ENCODE data around the gene ARHGEF17. TPM values are rescaled to one million over a fixed set of nuclear protein-coding genes. Genes with fewer than 3 reads are reported as not detected.
A peak's percentile ranks its signal among the peaks of the same experiment; 100 is the strongest.

The ARHGEF17 gene
- total RNA-seq, 6 experiments from 2014 or later = 4.6 to 7.3 (median 5.4) TPM

DNA sequence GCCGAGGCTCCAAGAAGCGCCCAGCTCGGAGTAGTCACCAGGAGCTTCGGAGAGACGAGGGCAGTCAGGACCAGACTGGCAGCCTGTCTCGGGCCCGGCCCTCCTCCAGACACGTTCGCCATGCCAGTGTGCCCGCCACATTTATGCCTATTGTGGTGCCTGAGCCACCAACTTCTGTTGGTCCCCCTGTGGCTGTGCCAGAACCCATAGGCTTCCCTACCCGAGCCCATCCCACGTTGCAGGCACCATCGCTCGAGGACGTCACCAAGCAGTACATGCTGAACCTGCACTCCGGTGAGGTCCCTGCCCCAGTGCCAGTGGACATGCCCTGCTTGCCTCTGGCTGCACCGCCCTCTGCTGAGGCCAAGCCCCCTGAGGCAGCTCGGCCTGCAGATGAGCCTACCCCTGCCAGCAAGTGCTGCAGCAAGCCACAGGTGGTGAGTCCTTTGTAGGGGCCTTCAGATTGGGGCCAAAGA is 3.4 kb downstream of the ARHGEF17 start:
- Histone ChIP-seq H3K4me1 (peaks cover 0 to 9% (median 3%) of the 10 kb centered on the region in 4 donors), H3K27ac (no peak overlapping the region), H3K36me3 (no peaks in the 10 kb centered on the region), H3K4me3 (peak overlapping the region in 2 of 3 donors; percentile 13 to 15), H3K27me3 (no peaks in the 10 kb centered on the region), H3K9me3 (no peaks in the 10 kb centered on the region)
- no CpG with 5 or more reads among the region's 18 CpGs for WGBS (ENCODE audit: insufficient coverage, low coverage, low lambda C conversion rate, missing lambda C conversion rate)
- TF ChIP-seq, protein P1, sequence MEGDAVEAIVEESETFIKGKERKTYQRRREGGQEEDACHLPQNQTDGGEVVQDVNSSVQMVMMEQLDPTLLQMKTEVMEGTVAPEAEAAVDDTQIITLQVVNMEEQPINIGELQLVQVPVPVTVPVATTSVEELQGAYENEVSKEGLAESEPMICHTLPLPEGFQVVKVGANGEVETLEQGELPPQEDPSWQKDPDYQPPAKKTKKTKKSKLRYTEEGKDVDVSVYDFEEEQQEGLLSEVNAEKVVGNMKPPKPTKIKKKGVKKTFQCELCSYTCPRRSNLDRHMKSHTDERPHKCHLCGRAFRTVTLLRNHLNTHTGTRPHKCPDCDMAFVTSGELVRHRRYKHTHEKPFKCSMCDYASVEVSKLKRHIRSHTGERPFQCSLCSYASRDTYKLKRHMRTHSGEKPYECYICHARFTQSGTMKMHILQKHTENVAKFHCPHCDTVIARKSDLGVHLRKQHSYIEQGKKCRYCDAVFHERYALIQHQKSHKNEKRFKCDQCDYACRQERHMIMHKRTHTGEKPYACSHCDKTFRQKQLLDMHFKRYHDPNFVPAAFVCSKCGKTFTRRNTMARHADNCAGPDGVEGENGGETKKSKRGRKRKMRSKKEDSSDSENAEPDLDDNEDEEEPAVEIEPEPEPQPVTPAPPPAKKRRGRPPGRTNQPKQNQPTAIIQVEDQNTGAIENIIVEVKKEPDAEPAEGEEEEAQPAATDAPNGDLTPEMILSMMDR (IDR thresholded peaks at IDR 0.05) = no peak
- no peak for TF ChIP-seq POLR2A (IDR thresholded peaks at IDR 0.05)
- ATAC-seq = no peak
- DNase-seq = no peak
- intact Hi-C loops (cut with DNase I) = no loop called here

DNA sequence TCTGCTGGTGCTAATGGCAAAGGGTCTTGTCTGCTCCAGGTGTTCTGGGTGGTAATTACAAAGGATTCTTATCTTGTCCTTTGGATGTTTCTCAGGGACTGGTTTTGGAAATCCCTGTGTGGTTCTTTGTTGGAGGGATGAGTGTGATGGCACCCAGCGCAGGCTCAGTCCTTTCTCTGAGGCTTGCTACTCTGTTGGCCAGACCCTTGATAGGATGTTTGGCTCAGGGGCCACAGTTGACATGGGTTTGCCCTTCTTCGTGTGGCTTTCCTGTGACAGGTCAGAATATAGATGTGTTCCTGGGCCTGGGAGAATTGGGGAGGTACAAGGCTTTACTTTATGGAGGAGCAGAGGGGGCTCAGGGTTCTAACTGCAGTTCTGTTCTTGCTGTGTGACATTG is 4.0 kb downstream of the ARHGEF17 start:
- peaks cover 0 to 11% (median under 1%) of the 10 kb centered on the region in 4 donors for H3K4me1 ChIP-seq
- TF ChIP-seq POLR2A (IDR thresholded peaks at IDR 0.05) = no peak
- TF ChIP-seq, protein P1 (IDR thresholded peaks at IDR 0.05) = no peak
- peak overlapping the region in 2 of 3 donors; percentile 13 to 15 for H3K4me3 ChIP-seq
- no peak overlapping the region for H3K27ac ChIP-seq
- intact Hi-C loops (cut with DNase I) = no loop called here
- DNase-seq = no peak
- WGBS (ENCODE audit: insufficient coverage, low coverage, low lambda C conversion rate, missing lambda C conversion rate) = 67% methylated on average over 1 of the region's 2 CpGs
- H3K9me3 ChIP-seq = no peaks in the 10 kb centered on the region
- ATAC-seq = no peak
- H3K36me3 ChIP-seq = no peaks in the 10 kb centered on the region
- no peaks in the 10 kb centered on the region for H3K27me3 ChIP-seq

DNA sequence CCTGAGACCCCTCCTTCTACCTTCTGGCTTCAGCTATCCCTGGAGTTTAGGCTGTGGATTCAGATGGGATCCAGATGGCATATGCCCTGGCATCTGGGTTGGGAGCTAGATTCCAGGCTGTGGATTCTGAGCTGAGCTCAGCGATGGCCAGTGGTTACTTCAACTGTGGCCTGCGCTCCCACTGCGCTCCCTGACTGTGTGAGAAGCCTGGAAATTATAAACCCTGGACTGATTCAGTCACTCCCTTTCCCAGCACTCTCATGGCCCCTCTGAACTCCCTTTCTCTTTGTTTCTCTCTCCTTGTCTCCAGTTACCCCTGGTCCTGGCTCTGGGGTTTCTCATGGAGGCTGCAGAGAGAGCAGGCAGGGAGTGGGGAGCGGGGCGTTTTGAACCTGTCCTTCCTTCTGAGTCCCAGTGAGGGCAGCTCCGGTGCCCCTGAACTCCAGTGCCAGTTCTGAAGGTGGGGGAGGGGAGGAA is 4.8 kb downstream of the ARHGEF17 start:
- DNase-seq (no peak), ATAC-seq (no peak)
- Histone ChIP-seq H3K36me3 (no peaks in the 10 kb centered on the region), H3K27ac (peak overlapping the region in 1 of 3 donors; percentile 54), H3K27me3 (no peaks in the 10 kb centered on the region), H3K9me3 (no peaks in the 10 kb centered on the region), H3K4me1 (peaks cover 0 to 17% (median 0%) of the 10 kb centered on the region in 4 donors), H3K4me3 (peak overlapping the region in 1 of 3 donors; percentile 15)
- TF ChIP-seq POLR2A (IDR thresholded peaks at IDR 0.05) = no peak
- WGBS (ENCODE audit: insufficient coverage, low coverage, low lambda C conversion rate, missing lambda C conversion rate) = 56% methylated on average over 2 of the region's 6 CpGs
- intact Hi-C loops (cut with DNase I) = no loop called here

DNA sequence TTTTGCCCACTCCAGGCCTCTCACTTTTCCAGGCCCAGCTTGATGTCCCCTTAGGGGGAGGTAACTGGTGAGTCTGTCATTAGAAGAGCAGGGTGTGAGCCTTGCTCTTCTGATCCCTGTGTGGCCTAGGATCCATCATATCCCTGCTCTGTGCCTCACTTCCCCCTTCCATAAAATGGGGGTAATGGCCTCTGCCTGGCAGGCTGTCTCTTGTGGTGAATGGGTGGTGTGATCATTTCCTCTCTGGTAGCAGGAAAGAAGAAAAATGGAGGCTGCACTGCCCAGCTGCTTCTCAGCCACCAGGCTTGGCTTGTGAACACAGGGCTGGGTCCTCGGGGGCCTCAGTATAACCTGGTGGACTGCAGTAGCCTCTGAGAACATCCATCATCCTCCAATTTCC is 5.6 kb downstream of the ARHGEF17 start:
- no peak overlapping the region for H3K4me3 ChIP-seq
- ATAC-seq (no peak), DNase-seq (no peak)
- TF ChIP-seq, protein P1 (IDR thresholded peaks at IDR 0.05) = no peak
- no peak for TF ChIP-seq POLR2A (IDR thresholded peaks at IDR 0.05)
- no peaks in the 10 kb centered on the region for H3K27me3 ChIP-seq
- peaks cover 0 to 11% (median 0%) of the 10 kb centered on the region in 4 donors for H3K4me1 ChIP-seq
- no peaks in the 10 kb centered on the region for H3K9me3 ChIP-seq
- intact Hi-C loops (cut with DNase I) = no loop called here
- 29% methylated on average over 1 of the region's 1 CpG for WGBS (ENCODE audit: insufficient coverage, low coverage, low lambda C conversion rate, missing lambda C conversion rate)
- no peaks in the 10 kb centered on the region for H3K36me3 ChIP-seq
- H3K27ac ChIP-seq = peak overlapping the region in 1 of 3 donors; percentile 54

DNA sequence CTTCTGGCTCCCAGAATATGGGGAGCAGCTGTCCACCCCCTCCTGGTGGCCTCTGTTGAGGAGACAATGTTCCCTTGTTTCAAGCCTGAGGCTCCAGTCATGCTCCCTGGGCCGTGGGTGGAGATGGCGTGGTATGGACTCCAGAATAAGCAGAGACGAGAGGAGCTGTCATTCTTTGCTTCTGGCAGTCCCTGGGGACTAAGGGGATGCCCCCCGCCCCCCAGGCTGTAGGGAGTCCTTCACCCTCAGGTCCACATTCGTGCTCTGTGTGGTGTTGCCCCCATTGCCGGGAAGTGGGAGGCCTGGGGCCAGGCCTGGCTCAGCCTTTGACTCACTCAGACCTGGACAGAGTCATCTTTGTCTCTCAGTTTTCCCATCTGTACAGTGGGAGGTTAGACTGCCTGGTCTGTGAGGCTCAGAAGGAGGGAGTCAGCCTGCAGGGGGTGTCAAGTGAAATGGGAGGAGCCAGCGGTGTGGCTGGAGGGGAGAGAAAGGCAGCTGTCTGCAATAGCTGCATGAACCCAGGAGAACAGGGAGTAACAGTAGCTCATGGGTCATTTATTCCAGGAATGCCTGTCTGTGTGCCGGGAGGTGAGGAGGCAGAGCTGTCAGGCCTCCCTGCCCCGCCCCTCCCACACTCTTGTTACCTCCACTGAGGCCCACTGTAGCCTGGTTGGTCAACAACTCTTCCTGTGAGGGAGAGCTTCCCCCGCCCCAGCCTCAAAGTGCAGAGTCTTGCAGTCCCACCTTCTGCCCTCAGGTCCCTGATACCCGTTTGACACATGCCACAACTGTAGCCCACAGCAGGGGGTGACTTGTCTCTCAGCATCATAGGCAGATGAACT is 6.3 kb downstream of the ARHGEF17 start:
- H3K4me3 ChIP-seq = no peak overlapping the region
- no peak for ATAC-seq
- WGBS (ENCODE audit: insufficient coverage, low coverage, low lambda C conversion rate, missing lambda C conversion rate) = 83% methylated on average over 3 of the region's 11 CpGs
- no peak for DNase-seq
- intact Hi-C loops (cut with DNase I) = no loop called here
- peaks cover 0 to 11% (median 0%) of the 10 kb centered on the region in 4 donors for H3K4me1 ChIP-seq
- H3K36me3 ChIP-seq = no peaks in the 10 kb centered on the region
- peak overlapping the region in 1 of 3 donors; percentile 54 for H3K27ac ChIP-seq
- H3K9me3 ChIP-seq = no peaks in the 10 kb centered on the region
- H3K27me3 ChIP-seq = no peaks in the 10 kb centered on the region
- TF ChIP-seq, protein P1 (IDR thresholded peaks at IDR 0.05) = no peak
- TF ChIP-seq POLR2A (IDR thresholded peaks at IDR 0.05) = no peak

Measured in right lobe of liver (tissue), 6 donors.